ENCODE results near the gene NTN4.

The NTN4 gene

DNA sequence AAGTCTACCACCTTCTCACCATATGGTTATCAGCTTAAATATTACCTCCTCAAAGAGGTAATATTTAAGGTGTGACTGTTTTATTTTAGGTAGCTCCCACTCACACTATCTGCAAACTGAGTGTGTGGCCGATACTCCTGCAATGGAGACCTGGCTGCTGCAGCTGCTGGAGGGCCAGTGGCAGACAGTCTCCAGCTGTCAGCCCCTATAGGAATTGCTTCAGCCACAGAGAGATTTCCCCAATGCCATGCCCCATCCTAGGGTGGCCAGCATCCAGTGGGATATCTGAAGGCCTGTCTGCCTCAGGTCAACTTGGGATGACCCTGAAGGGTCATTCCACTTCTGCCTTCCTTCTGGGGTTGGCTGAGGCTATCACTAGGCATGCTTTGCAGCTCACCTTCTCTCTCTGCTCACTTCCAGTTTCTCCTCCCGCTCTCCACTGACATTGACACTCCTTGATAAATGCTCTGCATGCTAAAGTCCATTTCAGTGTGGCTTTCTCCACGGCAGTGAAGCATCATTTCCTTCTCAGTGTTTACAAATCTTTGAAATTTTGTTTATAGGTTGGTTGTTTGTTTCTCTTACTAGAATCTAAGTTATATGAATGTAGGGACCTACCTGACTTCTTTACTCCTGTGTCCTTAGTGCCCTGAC lies 149.1 kb downstream of the NTN4 start:
- H3K4me3 ChIP-seq (ENCODE audit: low read depth in 1 of 2, low read length in 1 of 2): no peak overlapping the region
- H3K36me3 ChIP-seq: no peaks in the 10 kb centered on the region
- H3K27ac ChIP-seq: no peak overlapping the region
- H3K27me3 ChIP-seq: peaks cover 11% of the 10 kb centered on the region
- H3K9me3 ChIP-seq: no peaks in the 10 kb centered on the region
- H3K4me1 ChIP-seq (ENCODE audit: control insufficient read depth in 1 of 2, insufficient read depth in 1 of 2, low read depth in 1 of 2, low read length in 1 of 2): no peaks in the 10 kb centered on the region
- TF ChIP-seq CTCF (IDR thresholded peaks at IDR 0.05): no peak

DNA sequence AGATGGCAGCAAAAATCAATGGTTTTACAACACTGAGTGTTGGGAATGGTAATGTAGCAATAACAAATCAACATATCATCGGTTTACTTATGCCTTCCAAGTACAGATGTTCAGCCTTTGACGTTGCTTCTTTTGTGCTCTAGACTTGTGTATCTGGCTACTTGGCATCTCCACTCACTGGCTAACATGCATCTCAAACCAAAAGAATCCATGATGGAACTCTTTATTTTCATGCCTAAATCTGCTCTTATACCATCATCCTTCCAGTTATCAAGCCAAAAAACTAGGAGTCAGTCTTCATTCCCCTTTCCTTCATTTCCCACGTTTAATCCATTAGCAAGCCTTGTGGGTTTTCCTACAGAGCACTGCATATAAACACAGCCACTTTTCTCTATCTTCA lies 150.0 kb downstream of the NTN4 start:
- Histone ChIP-seq H3K4me1 (ENCODE audit: control insufficient read depth in 1 of 2, insufficient read depth in 1 of 2, low read depth in 1 of 2, low read length in 1 of 2) (no peaks in the 10 kb centered on the region), H3K9me3 (no peaks in the 10 kb centered on the region), H3K27me3 (peaks cover 8% of the 10 kb centered on the region), H3K4me3 (ENCODE audit: low read depth in 1 of 2, low read length in 1 of 2) (no peak overlapping the region), H3K36me3 (no peaks in the 10 kb centered on the region), H3K27ac (no peak overlapping the region)
- no peak for TF ChIP-seq CTCF (IDR thresholded peaks at IDR 0.05)

DNA sequence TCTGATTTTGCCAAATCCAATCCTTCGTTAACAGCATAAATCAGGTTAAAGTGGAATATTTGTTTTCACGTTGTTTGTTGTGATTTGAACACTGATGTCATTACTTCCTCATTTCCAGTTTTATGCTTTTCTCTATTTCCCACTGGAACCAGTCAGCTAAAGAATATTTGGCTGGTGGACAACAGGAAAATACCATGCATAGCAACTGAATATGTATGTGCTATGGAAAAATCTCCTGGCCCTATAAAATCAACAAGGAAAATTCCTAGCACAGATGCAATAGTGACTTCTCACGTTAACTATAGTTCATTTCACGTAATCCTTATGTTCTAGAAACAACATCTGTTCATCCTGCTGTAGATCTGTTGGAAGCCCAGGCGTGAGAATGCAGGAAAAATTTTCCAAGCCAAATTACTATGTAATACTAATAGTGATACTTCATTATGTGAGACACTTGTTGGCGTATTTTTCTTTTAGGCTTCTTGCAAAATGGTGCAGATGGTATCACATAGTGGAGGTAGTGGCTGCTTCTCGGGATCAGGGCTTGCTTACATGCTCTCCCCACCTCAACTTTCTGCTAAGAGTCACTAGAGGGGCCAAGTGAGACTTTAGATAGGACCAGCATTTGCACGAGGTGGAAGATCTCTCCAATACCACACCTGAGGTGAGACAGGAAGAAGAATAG lies 153.0 kb downstream of the NTN4 start:
- Histone ChIP-seq H3K9me3 (no peaks in the 10 kb centered on the region), H3K36me3 (no peaks in the 10 kb centered on the region), H3K27me3 (peaks cover 3% of the 10 kb centered on the region), H3K4me1 (ENCODE audit: control insufficient read depth in 1 of 2, insufficient read depth in 1 of 2, low read depth in 1 of 2, low read length in 1 of 2) (no peaks in the 10 kb centered on the region), H3K27ac (no peak overlapping the region), H3K4me3 (ENCODE audit: low read depth in 1 of 2, low read length in 1 of 2) (no peak overlapping the region)
- no peak for TF ChIP-seq CTCF (IDR thresholded peaks at IDR 0.05)

DNA sequence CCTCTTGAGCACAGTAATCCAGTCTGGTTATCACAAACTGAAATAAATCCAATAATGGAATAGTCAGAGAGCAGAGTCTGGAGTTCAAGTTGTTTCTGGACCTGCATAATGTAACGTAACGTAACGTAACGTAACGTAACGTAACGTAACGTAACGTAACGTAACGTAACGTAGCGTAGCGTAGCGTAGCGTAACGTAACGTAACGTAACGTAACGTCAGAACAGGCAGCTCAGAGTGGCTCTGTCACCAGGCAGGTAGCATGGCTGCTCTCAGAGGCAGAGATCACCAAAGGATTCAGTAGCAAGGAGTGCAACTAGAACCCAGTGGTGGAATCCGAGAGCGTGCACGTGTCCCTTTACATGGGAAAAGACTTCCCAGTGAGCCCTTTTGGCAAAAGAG lies 153.6 kb downstream of the NTN4 start:
- H3K4me3 ChIP-seq (ENCODE audit: low read depth in 1 of 2, low read length in 1 of 2): no peak overlapping the region
- peaks cover 3% of the 10 kb centered on the region for H3K27me3 ChIP-seq
- no peak overlapping the region for H3K27ac ChIP-seq
- no peaks in the 10 kb centered on the region for H3K9me3 ChIP-seq
- no peaks in the 10 kb centered on the region for H3K4me1 ChIP-seq (ENCODE audit: control insufficient read depth in 1 of 2, insufficient read depth in 1 of 2, low read depth in 1 of 2, low read length in 1 of 2)
- H3K36me3 ChIP-seq: no peaks in the 10 kb centered on the region
- no peak for TF ChIP-seq CTCF (IDR thresholded peaks at IDR 0.05)

GRCh38 chr12:95634622-95635621 lies 155.6 kb downstream of the NTN4 start:
- H3K27ac ChIP-seq: no peak overlapping the region
- no peaks in the 10 kb centered on the region for H3K4me1 ChIP-seq (ENCODE audit: control insufficient read depth in 1 of 2, insufficient read depth in 1 of 2, low read depth in 1 of 2, low read length in 1 of 2)
- TF ChIP-seq CTCF (IDR thresholded peaks at IDR 0.05): no peak
- H3K27me3 ChIP-seq: no peaks in the 10 kb centered on the region
- no peaks in the 10 kb centered on the region for H3K36me3 ChIP-seq
- H3K4me3 ChIP-seq (ENCODE audit: low read depth in 1 of 2, low read length in 1 of 2): no peak overlapping the region
- no peaks in the 10 kb centered on the region for H3K9me3 ChIP-seq

Measured in neutrophil (primary cell).